Activated CD4-positive, alpha-beta T cell treated with anti-CD3 and anti-CD28 coated beads, Interleukin-10, Interleukin-2, amounts not matched to agents 100 ng/mL and 50 ng/mL, durations not matched to agents 16 hours and 8 hours (primary cell): ENCODE results near the gene TMEM45A.
"Not testable (repeated sequence)": the region's sequence is repeated elsewhere in the genome, so short reads cannot be mapped to it uniquely, and the experiment has no call there.

Experiments
- DNase-seq: peaks from one replicate; pipeline ENCODE4 v3.0.0-alpha.2; 2020

The TMEM45A gene

DNA sequence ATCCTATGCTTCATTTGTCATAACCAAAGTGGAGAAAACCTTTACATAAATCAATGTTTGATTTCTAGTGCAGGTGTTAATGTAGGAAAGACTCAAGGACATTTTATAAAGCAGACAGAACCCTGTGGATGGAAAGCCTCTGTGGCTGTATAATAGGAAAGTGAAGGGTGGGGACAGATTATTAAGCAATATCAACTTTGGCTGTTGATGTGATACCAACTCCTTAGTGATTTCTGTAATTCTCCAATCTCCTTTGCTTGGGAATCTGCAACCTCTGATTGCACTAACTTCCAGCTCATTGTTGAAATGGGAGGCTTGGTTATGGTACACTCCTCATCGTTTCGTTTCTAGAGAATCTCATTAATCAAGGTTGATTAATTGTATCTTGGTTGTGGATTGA, 87.7 kb downstream of the TMEM45A start:
- DNase-seq = no peak

DNA sequence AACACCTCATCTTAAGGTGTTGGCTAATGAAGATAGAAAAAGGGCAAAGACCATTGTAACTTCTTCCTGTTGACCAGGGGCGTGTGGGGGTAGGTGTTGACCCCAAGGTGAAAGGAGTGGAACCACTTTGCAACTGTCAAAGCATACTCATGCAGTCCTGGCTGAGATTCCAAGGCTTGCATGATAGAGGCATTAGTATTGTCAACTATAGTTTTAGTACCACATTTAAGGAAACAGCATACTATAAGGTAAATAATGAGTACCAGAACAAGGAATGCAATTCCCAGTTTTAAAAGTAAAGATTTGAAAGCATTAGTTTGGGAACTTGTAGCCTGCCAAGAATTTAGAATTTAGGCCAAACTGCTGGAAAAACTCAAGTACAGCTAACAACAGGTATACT, 89.2 kb downstream of the TMEM45A start:
- no peak for DNase-seq

DNA sequence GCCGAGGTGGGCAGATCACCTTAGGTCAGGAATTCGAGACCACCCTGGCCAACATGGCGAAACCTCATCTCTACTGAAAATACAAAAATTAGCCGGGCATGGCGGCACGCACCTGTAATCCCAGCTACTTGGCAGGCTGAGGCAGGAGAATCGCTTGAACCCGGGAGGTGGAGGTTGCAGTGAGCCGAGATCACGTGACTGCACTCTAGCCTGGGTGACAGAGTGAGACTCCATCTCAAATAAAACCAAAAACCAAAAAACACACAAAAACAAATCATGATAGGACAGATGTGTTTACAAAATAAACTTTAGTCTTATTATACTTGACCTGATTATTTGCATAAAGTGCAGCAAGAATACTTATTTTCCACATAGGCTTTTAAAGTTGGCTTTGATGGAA, 89.7 kb downstream of the TMEM45A start:
- DNase-seq = not testable (repeated sequence)

DNA sequence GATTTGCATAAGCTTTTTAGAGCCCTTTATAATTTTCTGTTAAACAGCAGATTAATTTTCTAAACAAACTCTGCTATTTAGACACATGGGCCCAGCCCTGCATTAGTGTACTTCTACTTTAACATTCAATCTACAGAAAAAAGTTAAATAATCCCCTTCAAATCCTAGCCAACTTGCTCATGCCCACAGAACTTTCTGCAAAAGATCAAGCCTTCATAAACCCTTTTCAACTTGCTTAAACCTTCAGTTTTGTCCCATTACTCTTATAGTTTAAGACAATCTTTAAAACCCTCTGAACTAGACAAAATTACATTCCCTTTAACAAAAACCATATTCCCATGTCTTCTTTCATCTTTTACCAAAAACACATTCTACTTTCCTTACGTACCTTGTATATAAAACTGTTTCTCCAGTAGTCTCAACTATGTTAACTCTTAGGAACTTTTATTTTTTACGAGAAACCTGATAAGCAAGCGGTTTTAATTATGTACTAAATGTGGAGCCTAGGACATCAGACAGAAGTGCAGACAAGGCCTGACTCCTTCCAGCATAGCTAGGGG, 91.8 kb downstream of the TMEM45A start:
- no peak for DNase-seq

DNA sequence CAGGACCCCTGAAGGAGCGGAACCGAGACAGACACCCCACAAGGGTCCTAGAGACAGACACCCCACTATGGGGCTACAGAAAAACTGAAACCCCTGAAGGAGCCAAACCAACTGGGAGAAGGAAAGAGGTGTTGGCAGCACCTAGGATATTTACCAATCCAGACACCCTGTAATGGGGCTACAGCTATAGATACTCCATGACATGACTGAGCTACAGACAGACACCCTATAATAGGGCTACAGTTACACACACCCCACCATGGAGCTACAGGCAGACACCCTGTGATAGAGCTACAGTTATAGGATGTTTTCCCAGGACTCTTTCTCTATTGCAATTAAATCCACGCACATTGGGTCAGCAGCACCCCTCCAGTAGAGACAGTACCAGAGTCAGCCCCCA, 94.4 kb downstream of the TMEM45A start:
- no peak for DNase-seq

DNA sequence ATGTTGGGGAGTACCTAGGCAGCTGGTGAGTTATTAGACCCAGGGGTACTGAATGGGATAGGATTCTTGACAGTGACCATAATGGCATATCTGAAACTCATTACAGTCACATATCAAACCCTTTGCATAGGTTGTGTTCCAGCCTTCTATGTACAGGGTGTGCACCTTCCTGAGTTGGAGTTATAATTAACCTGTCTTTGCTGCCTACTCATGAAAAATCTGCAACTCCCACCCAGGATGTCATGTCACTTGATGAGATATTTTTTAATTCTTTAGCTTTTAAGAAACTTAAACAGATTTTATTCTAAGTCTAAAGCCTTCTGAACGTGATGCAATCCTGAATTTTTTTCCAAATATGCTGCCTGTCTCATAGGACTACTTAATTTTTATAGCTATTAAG, 95.8 kb downstream of the TMEM45A start:
- DNase-seq = no peak

DNA sequence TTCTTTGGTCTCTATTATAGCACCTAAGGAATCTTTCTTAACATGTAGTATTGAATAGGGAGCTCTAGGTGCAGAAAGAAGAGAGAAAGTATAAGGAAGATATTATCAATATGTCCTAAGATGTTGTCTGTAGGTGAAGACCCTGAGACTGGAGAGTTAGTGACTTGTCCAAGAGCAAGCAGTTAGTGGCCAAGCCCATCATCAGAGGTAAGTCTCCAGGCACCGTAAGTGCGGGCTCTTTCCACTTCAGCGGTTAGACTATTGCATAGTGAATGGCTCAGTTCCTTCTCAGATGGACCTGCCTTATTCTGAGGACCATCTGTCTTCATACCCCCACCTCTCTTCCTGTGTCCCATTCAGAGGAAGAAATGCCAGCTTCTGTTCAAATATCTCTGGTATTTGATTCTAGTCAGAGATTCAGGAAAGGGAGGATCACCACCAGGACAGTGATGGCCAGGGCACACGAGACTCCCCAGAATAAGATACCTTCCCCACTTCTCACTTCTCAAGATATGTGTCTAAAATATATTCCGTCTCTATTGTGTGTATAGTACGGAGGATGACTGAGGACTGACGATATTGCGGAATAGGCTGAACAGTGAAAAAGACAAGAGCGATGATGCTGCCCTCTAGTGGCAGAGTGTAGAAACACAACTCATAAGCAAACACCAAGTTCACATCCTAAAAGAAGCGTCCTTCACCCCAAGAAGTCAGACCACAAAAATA, 97.9 kb downstream of the TMEM45A start:
- DNase-seq = peak; percentile 69

DNA sequence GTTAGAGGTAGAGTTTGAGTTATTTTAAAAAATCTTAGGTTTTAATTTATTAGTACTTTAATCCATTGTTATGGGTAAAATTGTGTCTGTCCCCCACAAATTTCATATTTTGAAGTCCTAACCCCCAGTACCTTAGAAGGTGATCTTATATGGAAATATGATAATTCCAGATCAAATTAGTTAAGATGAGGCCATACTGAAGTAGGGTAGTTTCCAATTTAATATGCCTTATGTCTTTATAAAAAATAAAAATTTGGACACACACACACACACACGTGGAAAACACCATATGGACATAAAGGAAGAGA, 98.4 kb downstream of the TMEM45A start:
- no peak for DNase-seq

DNA sequence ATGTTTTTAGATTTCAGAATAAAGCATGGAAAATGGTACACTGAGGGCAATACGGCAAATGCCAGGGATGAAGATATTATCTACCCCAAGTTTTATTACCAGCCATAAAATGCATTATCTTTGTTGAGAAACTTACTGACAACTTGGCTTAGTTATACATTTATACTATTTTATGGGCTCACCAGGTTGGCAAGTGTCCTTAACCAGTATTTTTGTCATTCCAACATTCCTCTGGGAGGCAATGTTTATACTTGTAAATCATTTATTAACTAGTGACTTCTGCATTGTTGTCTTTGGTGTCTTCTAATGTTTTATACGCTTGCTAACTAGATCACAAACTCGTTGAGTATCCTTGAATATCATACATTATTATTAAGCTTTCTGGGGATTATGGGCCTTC, 99.0 kb downstream of the TMEM45A start:
- no peak for DNase-seq

DNA sequence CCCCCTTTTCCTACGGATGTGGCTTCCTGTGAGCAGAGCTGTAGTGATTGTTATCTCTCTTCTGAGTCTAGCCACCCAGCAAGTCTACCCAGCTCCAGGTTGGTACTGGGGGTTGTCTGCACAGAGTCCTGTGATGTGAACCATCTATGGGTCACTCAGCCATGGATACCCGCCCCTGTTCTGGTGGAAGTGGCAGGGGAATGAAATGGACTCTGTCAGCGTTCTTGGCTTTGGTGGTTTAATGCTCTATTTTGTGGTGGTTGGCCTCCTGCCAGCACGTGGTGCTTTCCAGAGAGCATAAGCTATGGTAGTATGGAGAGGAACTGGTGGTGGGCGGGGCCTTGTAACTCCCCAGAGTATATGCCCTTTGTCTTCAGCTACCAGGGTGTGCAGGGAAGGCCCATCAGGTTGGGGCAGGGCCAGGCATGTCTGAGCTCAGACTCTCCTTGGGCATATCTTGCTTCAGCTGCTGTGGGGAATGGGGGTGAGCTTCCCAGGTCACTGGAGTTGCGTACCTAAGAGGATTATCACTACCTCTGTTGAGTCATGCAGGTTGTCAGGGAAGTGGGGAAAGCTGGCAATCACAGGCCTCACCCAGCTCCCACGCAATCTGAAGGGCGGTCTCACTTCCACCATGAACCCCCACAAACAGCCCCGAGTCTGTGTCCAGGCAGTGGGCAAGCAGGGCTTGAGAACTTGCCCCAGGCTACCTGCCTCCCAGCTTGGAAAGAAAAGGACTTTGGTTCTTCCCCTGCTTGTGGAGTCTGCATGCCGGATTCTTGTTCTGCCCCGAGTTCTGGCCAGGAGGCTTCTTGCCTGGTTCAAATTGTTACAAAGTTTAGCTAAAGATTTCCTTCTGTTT, 108.0 kb downstream of the TMEM45A start:
- no peak for DNase-seq

DNA sequence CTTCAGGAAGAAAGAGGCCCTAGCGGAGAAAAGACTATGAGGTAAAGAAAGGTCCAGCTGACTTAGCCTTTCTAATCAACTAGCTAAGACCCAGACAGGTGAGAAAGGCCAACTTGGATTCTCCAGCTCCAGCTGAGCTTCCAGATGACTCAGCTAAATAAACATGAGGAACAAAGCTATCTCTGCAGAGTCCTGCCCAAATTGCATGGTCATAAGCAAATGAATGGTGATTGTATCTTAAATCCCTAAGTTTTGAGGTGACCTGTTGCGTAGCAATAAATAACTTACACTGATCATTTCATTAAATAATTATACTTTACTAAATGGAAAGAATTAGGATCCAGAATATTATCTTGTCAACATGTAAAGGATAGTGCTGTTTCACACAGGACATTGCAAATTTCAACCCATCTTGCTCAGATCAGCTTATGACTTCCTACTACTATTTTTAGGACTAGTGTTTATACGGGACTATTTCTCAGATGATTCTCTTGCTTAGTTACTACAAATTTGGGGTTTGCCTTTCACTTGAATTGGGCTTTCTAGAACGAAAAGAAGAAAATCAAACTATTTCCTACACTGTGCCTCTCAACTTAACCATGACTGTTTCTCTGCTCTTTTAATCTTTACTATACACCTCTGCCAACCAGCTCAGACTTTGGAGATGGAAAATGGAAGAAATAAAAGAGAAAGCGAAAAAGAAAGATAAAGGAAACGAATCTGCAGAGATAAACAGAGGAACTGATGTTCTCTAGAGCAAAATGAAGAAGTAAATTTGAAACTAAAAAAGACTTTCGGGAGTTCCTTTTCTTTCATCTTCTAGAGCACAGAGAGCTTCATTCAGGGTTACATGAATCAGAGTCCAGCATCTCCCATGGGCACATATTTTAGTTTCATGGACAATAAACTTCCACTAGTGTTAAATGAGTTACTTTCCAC, 110.4 kb downstream of the TMEM45A start:
- DNase-seq = peak; percentile 13

DNA sequence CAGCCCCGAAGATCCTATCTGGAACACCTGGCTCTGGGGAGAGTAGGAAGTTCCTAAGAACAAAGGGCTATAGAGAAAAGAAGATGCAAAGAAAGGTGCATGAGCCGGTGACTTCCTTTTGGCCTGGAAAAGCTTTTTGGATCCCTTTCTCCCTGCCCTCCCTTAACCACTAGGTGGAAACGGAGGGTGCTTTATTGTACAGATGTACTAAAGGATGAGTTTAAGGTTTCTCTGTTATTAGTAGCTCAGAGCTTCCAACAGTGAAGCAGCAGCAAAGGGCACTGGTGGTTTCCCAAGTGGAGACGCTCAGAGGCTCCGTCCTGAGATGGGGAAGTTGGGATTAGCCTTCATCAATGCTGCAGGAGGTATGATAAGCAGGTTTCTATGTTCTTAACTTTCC, 111.0 kb downstream of the TMEM45A start:
- DNase-seq = peak; percentile 30

DNA sequence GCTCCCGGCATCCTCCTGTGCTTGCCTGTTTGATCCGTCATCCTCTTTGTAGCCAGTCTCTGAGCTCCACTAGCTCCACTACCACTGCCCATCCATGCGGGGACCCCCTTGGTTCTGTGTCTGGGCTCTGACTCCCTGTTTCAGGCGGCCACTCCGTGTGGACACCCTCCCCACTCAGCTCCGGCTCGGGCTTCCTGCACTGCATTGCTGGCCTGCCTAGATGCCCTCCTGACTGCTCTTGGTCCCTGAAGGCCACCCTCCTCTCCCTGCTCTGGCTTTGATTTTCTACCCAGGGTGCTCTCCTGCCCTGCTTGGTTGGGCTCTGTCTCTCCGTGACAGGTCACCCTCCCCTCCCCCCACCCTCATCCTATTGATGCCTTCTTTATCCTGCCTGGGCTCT, 112.9 kb downstream of the TMEM45A start:
- no peak for DNase-seq

DNA sequence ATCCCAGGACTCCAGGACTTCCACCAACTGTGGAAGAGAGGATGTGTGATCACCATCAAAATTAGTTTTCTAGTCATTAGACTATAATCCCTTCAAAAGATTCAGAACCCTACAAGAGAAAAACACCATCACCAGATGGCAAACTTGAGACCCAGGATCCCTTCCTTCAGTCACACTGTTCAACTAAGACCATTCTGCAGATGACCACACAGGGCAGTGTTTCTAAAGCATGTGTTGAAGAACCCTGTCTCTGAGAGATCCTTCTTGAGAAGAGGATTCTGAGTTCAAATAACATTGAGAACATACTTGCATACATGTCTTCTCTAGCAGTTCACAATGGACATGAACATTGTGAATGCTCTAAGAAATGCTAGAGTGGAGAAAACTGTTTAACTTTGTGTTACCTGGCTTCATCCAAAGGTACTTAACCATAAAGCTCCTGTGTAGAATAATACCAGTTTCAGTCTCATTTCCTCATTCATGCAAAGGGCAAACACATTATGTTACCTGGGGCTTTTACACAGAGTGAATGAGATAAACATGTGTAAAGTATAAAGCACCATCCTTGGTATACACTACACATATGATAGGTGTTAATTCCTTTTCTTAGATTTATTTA, 114.6 kb downstream of the TMEM45A start:
- DNase-seq = no peak

DNA sequence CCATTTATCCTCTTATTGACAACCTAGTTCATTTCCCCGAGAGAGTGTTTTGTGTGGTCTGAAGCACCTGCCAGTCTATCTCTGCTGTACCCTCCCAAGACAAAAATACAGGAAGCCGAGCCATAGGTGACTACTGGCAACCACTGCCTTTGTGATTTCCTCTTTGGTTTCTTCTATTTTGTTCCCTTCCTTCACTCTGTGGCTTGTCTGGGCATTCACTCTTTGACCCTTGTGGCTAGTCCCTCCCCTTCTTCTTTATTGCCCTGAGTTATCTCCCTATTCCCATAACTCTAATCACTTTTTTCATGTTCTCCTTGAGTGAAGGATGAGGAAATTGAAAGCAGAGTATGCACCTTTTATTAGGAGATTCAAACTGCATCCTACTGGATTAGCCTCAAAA, 116.9 kb downstream of the TMEM45A start, which contains the start of gene ADGRG7:
TSS of gene ADGRG7 (plus strand) at position 297 of the 400 bp plus-strand sequence. CDS start 256 bp downstream, outside the sequence.
- no peak for DNase-seq

DNA sequence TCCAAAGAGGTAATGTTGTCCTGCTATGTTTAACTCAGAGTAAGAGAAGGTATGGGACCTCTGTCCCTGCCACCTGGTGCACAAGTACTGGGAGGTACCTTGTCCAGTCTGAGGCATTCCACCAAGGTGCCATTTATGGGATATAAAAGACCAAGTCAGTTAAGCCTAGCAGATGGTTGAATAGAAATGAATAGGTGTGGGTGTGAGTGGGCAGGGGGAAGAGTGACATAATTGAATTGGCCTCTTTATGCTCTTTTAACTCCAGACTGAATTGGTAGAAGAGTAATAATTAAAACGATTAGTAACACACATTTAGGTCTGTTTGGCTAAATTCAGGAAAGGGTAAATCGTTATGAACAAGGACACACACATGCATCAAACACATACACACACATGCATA, 117.5 kb downstream of the TMEM45A start:
- DNase-seq = no peak

DNA sequence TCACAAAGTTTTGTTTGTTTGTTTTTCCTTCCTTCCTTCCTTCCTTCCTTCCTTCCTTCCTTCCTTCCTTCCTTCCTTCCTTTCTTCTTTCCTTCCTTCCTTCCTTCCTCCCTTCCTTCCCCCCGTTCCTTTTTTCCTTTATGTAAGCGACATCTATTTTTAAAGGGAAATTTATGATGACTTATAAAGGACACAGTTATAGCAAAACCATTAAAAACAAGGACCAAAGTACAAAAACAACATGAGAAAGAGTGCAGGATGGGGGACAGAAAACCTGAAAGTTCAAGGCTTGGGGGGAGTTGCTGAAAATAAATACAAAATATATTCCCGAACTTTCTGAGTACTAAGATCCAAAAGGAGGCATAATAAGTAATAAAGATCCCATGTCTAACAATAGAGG, 118.8 kb downstream of the TMEM45A start:
- DNase-seq = no peak

DNA sequence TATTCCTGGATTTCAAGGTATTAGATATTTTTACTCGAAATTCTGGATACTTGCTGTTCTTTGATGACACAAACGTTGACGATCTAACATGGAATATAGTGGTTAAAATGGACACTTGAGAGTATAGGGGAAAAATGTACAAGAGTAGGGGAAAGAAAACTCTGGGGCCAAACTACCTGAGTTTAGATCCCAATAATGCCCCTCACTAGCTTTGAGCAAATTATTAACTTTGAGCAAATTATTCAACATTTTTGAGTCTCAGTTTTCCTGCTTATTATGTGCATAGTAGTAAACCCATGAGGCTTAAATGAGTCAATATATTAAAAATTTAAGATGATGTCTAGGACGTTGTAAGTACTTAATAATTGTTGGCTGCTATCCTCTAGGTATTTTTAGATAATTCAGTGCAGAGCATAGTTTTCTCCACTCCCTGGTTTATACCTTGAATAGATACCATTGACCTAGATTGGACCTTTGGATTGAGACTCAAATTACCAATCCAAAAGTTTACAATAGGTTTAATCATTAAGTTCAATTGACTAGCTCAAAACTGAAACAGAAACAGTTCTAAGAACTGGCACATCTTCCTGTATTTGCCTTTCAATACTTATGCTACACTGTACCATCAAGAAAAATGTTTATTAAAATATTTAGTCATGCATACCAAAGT, 121.4 kb downstream of the TMEM45A start:
- no peak for DNase-seq

DNA sequence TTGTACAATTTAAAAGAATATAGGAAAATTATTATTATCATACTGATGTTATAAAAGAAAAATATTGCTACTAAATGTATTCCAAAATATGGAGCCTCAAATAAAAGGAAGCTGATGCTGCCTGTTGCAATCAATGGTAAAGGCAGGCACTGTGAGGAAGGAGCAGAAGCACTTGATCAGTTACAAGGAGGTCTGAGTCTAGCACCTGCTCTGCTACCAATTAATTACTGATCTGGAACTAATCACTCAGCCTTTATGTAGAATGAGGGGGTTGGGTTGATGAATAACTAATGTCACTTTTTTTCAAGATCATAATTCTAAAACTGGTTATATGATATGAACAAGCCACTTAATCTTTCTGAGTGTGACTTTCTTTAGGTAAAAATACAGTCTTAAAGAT, 122.5 kb downstream of the TMEM45A start:
- DNase-seq = no peak

DNA sequence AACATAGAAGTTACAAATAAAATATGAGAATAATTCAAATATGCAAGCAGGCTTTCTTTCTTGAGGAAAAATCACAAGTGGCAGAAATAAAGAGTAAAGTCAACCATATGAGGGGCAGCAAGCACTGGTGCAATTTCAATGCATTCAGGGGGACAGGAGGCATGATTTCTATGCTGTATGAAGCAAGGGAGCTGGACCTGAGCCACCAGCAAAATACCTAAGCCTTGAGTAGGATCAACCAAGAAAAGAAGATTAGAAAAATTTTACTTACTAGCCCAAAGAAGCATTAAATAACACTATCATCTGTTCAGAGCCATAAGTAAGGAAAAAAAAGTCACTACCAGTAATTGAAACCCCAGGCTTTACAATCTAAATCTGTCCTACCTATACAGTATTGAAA, 123.3 kb downstream of the TMEM45A start:
- no peak for DNase-seq

DNA sequence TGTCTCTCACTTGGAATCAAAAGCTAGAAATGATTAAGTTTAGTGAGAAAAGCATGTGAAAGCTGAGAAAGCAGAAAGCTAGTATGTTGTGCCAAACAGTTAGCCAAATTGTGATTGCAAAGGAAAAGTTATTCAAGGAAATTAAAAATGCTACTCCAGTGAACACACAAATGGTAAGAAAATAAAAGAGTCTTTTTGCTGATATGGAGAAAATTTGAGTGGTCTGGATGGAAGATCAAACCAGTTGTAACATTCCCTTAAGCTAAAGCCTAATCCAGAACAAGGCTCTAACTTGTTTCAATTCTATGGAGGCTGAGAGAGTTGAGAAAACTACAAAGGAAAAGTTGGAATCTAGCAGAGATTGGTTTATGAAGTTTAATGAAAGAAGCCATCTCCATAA, 128.8 kb downstream of the TMEM45A start:
- DNase-seq = no peak
